Ishikawa (cell line): ENCODE data around the gene ZBED4.

Source experiments
- EGR1 ChIP-seq: IDR thresholded peaks from 2 replicates; pipeline ENCODE4 v1.6.1; 2012
- EP300 ChIP-seq: IDR thresholded peaks from 2 replicates; pipeline ENCODE4 v1.6.1; 2012; ENCODE audit warnings: borderline replicate concordance
- FOXM1 ChIP-seq: IDR thresholded peaks from 2 replicates; pipeline ENCODE4 v1.6.1; 2012; ENCODE audit warnings: low read depth, borderline replicate concordance
- NFIC ChIP-seq: IDR thresholded peaks from 2 replicates; pipeline ENCODE4 v1.6.1; 2012
- RAD21 ChIP-seq: IDR thresholded peaks from 2 replicates; pipeline ENCODE4 v1.6.1; 2012; ENCODE audit warnings: low read depth
- YY1 ChIP-seq: IDR thresholded peaks from 2 replicates; pipeline ENCODE4 v1.6.1; 2012; ENCODE audit warnings: low read depth
- ZBTB7A ChIP-seq: IDR thresholded peaks from 2 replicates; pipeline ENCODE4 v1.6.1; 2012; ENCODE audit warnings: low read depth
- TF ChIP-seq, protein P1 (sequence below): IDR thresholded peaks from 2 replicates; pipeline ENCODE4 v1.6.1; 2012; ENCODE audit warnings: low read depth, mild to moderate bottlenecking

DNA sequence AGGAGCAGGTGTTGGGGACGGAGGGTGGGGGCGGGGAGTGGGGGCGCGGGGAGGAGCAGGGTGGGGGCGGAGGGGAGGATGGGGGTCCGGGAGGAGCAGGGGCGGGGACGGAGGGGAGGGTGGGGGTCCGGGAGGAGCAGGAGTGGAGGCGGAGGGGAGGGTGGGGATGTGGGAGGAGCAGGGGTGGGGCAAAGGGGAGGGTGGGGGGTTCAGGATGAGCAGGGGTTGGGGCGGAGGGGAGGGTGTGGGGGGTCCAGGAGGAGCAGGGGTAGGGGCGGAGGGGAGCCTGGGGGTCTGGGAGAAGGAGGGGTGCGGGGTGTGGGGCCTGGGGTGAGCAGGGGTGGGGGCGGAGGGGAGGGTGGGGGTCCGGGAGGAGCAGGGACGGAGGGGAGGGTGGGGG lies 81.9 kb downstream of the ZBED4 start:
- TF ChIP-seq NFIC (no peak), YY1 (no peak), RAD21 (no peak), EP300 (no peak), EGR1 (no peak), FOXM1 (no peak), ZBTB7A (no peak)
- TF ChIP-seq, protein P1, sequence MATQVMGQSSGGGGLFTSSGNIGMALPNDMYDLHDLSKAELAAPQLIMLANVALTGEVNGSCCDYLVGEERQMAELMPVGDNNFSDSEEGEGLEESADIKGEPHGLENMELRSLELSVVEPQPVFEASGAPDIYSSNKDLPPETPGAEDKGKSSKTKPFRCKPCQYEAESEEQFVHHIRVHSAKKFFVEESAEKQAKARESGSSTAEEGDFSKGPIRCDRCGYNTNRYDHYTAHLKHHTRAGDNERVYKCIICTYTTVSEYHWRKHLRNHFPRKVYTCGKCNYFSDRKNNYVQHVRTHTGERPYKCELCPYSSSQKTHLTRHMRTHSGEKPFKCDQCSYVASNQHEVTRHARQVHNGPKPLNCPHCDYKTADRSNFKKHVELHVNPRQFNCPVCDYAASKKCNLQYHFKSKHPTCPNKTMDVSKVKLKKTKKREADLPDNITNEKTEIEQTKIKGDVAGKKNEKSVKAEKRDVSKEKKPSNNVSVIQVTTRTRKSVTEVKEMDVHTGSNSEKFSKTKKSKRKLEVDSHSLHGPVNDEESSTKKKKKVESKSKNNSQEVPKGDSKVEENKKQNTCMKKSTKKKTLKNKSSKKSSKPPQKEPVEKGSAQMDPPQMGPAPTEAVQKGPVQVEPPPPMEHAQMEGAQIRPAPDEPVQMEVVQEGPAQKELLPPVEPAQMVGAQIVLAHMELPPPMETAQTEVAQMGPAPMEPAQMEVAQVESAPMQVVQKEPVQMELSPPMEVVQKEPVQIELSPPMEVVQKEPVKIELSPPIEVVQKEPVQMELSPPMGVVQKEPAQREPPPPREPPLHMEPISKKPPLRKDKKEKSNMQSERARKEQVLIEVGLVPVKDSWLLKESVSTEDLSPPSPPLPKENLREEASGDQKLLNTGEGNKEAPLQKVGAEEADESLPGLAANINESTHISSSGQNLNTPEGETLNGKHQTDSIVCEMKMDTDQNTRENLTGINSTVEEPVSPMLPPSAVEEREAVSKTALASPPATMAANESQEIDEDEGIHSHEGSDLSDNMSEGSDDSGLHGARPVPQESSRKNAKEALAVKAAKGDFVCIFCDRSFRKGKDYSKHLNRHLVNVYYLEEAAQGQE = no peak
